COLO668 (cell line): Measurements from ENCODE around the gene CCER1.

Experiments
- DNase-seq: peaks from one replicate; lab custom pipeline; 2025; ENCODE audit not compliant: unreplicated experiment; lab: John Stamatoyannopoulos, UW

CCER1 gene

GRCh38 chr12:90922145-90922627 lies 32.8 kb downstream of the CCER1 start:
- DNase-seq: no peak

GRCh38 chr12:90921536-90921935 lies 33.4 kb downstream of the CCER1 start:
- no peak for DNase-seq

GRCh38 chr12:90920222-90920621 lies 34.8 kb downstream of the CCER1 start:
- DNase-seq: no peak

GRCh38 chr12:90917431-90917830 lies 37.5 kb downstream of the CCER1 start:
- DNase-seq: no peak

- no peak for DNase-seq
Observed at GRCh38 chr12:90916516-90916915, 38.5 kb downstream of the CCER1 start.

GRCh38 chr12:90915353-90915752 lies 39.6 kb downstream of the CCER1 start:
- no peak for DNase-seq

- no peak for DNase-seq
Observed at GRCh38 chr12:90910958-90911357, 44.0 kb downstream of the CCER1 start.

- DNase-seq: peak; percentile 36
Observed at GRCh38 chr12:90909069-90909770, 45.8 kb downstream of the CCER1 start.

- no peak for DNase-seq
Observed at GRCh38 chr12:90908465-90908864, 46.5 kb downstream of the CCER1 start.

GRCh38 chr12:90905691-90906370 lies 49.1 kb downstream of the CCER1 start:
- DNase-seq: no peak

GRCh38 chr12:90902596-90902995 lies 52.4 kb downstream of the CCER1 start:
- DNase-seq: no peak
